A549 (cell line): ENCODE results near the gene GSE1. TPM values are rescaled to one million over a fixed set of nuclear protein-coding genes. Genes with fewer than 3 reads are reported as not detected.

Experiments
- ATAC-seq, 2 experiments: fragments of 200-7000 bp in 1 of 2; fragments of >200 bp in 1 of 2; cut with Nextera tagmentation in 1 of 2; cut with Tn5 transposase in 1 of 2; 3 replicates each; pipeline versions ENCODE4 v1.8.0 to v1.9.1; 2018 to 2020; ENCODE audit warnings: mild to moderate bottlenecking in 1 of 2, moderate library complexity in 1 of 2
- CTCF ChIA-PET: fragments of 300-600 bp; sonication (Branson Sonifier 250); formaldehyde crosslinking; extraction: SDS; loops from one replicate; lab custom pipeline; 2021; ENCODE audit warnings: antibody characterized with exemption, inconsistent platforms; lab: Yijun Ruan, JAX
- POLR2A ChIA-PET: fragments of 350-600 bp; formaldehyde crosslinking; extraction: SDS; loops from one replicate; lab custom pipeline; 2021; ENCODE audit warnings: antibody characterized with exemption, inconsistent platforms; lab: Yijun Ruan, JAX
- DNase-seq, 2 experiments: peaks; one replicate each; pipeline versions ENCODE4 v3.0.0 to v3.0.0-alpha.2; 2011 to 2016; ENCODE audit warnings: low read depth in 1 of 2, low spot score in 1 of 2
- FAIRE-seq: peaks from 2 replicates; lab custom pipeline; 2011; peaks lifted over from hg19 to GRCh38; lab: Jason Lieb, UNC
- H3K27ac ChIP-seq, 2 experiments: fragments of >200 bp; sonication (Bioruptor Twin); formaldehyde crosslinking; 3 replicates each; pipeline ENCODE4 v1.5.1; 2016 to 2017
- H3K4me1 ChIP-seq: fragments of >200 bp; sonication (Bioruptor Twin); formaldehyde crosslinking; 3 replicates; pipeline ENCODE4 v1.6.1; 2016
- H3K4me2 ChIP-seq: fragments of >200 bp; sonication (Bioruptor Twin); formaldehyde crosslinking; 3 replicates; pipeline ENCODE4 v1.6.1; 2016
- H3K4me3 ChIP-seq: fragments of >200 bp; sonication (Bioruptor Twin); formaldehyde crosslinking; 3 replicates; pipeline ENCODE4 v1.5.1; 2016
- H3K9me3 ChIP-seq: fragments of >200 bp; sonication (Bioruptor Twin); formaldehyde crosslinking; 3 replicates; pipeline ENCODE4 v1.6.1; 2016
- CBX2 ChIP-seq: fragments of 200-600 bp; sonication (generic); IDR thresholded peaks from 2 replicates; pipeline ENCODE4 v1.6.1; 2016; ENCODE audit warnings: low read depth, mild to moderate bottlenecking, borderline replicate concordance
- CBX8 ChIP-seq: fragments of 200-600 bp; sonication (generic); IDR thresholded peaks from 2 replicates; pipeline ENCODE4 v1.6.1; 2016
- CHD2 ChIP-seq: fragments of 150-350 bp; IDR thresholded peaks from 2 replicates; pipeline ENCODE4 v1.6.1; 2014; ENCODE audit warnings: low read length; ENCODE audit not compliant: partially characterized antibody
- CHD4 ChIP-seq: fragments of 200-600 bp; sonication (generic); IDR thresholded peaks from 2 replicates; pipeline ENCODE4 v1.6.1; 2016; ENCODE audit warnings: antibody characterized with exemption, mild to moderate bottlenecking, borderline replicate concordance
- EP300 ChIP-seq, 2 experiments: fragments of >200 bp; sonication (Bioruptor Twin); formaldehyde crosslinking; IDR thresholded peaks; 2 replicates in 1 of 2; 3 replicates in 1 of 2; pipeline ENCODE4 v1.6.1; 2016 to 2017
- HDAC2 ChIP-seq: fragments of 200-600 bp; sonication (generic); IDR thresholded peaks from 2 replicates; pipeline ENCODE4 v1.6.1; 2016
- HEYL ChIP-seq: fragments of 250-450 bp; sonication (Bioruptor Pico); IDR thresholded peaks from 2 replicates; pipeline ENCODE4 v1.8.0; 2021; ENCODE audit warnings: mild to moderate bottlenecking, moderate library complexity
- HOXB13 ChIP-seq: fragments of 250-450 bp; sonication (Bioruptor Pico); IDR thresholded peaks from 2 replicates; pipeline ENCODE4 v1.5.0; 2020; ENCODE audit warnings: low read depth, mild to moderate bottlenecking, moderate library complexity
- JUN ChIP-seq, 2 experiments: fragments of >200 bp; sonication (Bioruptor Twin); formaldehyde crosslinking; IDR thresholded peaks; 2 replicates in 1 of 2; 3 replicates in 1 of 2; pipeline ENCODE4 v1.6.1; 2016 to 2017
- JUNB ChIP-seq: fragments of >200 bp; sonication (Bioruptor Twin); formaldehyde crosslinking; IDR thresholded peaks from 2 replicates; pipeline ENCODE4 v1.6.1; 2016
- NFE2L2 ChIP-seq: fragments of 150-350 bp; conservative IDR thresholded peaks from 2 replicates; pipeline ENCODE4 v1.6.1; 2014; ENCODE audit warnings: low read length
- NPAS2 ChIP-seq: fragments of 250-450 bp; sonication (Bioruptor Pico); IDR thresholded peaks from 2 replicates; pipeline ENCODE4 v1.8.0; 2022; ENCODE audit warnings: mild to moderate bottlenecking, moderate library complexity, borderline replicate concordance
- RARB ChIP-seq: fragments of 250-450 bp; sonication (Bioruptor Pico); IDR thresholded peaks from 2 replicates; pipeline ENCODE4 v1.8.0; 2021; ENCODE audit warnings: mild to moderate bottlenecking, moderate library complexity
- RFX5 ChIP-seq: fragments of 450-650 bp; IDR thresholded peaks from 2 replicates; pipeline ENCODE4 v1.7.1; 2014; ENCODE audit warnings: antibody characterized with exemption, mild to moderate bottlenecking, moderate library complexity
- TFCP2L1 ChIP-seq: fragments of 250-450 bp; sonication (Bioruptor Pico); IDR thresholded peaks from 2 replicates; pipeline ENCODE4 v1.5.0; 2021; ENCODE audit warnings: mild to moderate bottlenecking
- ZFP36 ChIP-seq: fragments of 450-650 bp; IDR thresholded peaks from 2 replicates; pipeline ENCODE4 v1.6.1; 2014; ENCODE audit warnings: borderline replicate concordance; ENCODE audit not compliant: partially characterized antibody
- ZNF302 ChIP-seq: fragments of 250-450 bp; sonication (Bioruptor Pico); IDR thresholded peaks from 2 replicates; pipeline ENCODE4 v1.9.0; 2021; ENCODE audit warnings: inconsistent platforms, mild to moderate bottlenecking, moderate library complexity
- WGBS: methylation state at CpG from one replicate; pipeline ENCODE4 v1.1.6; 2017; ENCODE audit errors: missing lambda C conversion rate; 5-methylcytosine and 5-hydroxymethylcytosine counted together
- polyA plus RNA-seq, 4 experiments: library from polyadenylated mRNA; depleted of rRNA in 3 of 4; stranded (reverse); fragments of >200 nt; fragmentation: RNase III in 1 of 4; extraction: RNeasy Plus Mini Kit Qiagen cat#74134 plus additional on column Dnase treatment in 1 of 4; gene quantifications; 2 replicates in 3 of 4; 3 replicates in 1 of 4; pipeline ENCODE4 v1.2.3, GENCODE V29; 2011 to 2017
- TF ChIP-seq, protein P1 (sequence below): fragments of >200 bp; sonication (Bioruptor Twin); formaldehyde crosslinking; IDR thresholded peaks from 2 replicates; pipeline ENCODE4 v1.6.1; 2016
- TF ChIP-seq, protein P2 (sequence below): fragments of 250-450 bp; sonication (Bioruptor Pico); IDR thresholded peaks from 2 replicates; pipeline ENCODE4 v1.5.0; 2021; ENCODE audit warnings: mild to moderate bottlenecking, moderate library complexity, borderline replicate concordance
- TF ChIP-seq, protein P3 (sequence below): fragments of 150-350 bp; IDR thresholded peaks from 2 replicates; pipeline ENCODE4 v1.6.1; 2014; ENCODE audit warnings: low read depth, mild to moderate bottlenecking, low read length

Gene GSE1
- polyA plus RNA-seq, 2 of the 4 experiments (the other 2 are of a cell fraction) = 20.7 to 24.3 TPM

DNA sequence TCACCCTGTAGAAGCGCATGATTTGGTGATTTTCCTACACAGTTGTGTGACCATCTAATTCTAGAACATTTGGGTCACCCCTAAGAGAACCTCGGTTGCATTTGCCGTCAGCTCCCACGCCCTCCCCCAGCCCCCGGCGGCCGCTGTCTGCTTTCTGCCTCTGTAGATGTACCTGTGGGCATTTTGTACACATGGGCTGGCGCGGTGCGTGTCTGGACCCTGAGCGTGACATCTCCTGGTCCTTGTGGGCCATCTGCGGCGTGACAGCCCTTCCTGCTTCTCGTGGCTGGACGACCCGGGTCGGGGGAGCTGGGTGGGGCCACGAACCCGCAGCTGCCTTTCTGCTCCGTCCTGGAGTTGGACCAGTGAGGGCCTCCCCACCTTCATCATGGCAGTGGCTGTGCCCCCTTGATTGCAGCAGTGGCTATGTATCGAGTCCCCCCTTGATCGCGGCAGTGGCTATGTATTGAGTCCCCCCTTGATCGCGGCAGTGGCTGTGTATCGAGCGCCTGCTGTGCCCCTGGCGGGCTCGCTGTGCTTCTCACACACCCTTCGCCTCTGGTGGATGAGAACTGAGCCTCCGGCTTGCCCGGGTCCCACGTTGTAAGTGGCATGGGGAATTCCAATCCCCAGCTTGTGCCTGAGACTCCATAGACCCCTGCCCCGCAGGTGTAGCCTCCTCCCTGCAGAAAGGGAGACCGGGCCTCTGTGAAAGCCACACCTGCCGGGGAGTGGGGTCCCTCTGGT is 24.1 kb downstream of the GSE1 start:
- peaks cover 12% of the 10 kb centered on the region; the same call in 2 of the 3 replicates for H3K4me1 ChIP-seq
- POLR2A ChIA-PET = no interaction called here
- WGBS = 93% methylated on average over 21 of the region's 36 CpGs
- no peak for ATAC-seq
- H3K4me3 ChIP-seq = no peak overlapping the region
- CTCF ChIA-PET = interaction anchor here (0.9 to 6.9 kb wide), 7 partner anchors 21 to 340 kb away, joined by 3 to 50 read pairs (median 5); no protein-coding TSS in a partner anchor
- DNase-seq = no peak
- no peak overlapping the region for H3K27ac ChIP-seq
- FAIRE-seq = no peak
- no peak overlapping the region for H3K4me2 ChIP-seq
- TF ChIP-seq CHD2 = no peak
- no peak for TF ChIP-seq JUN (IDR thresholded peaks at IDR 0.05)
- no peak for TF ChIP-seq ZFP36
- no peak for TF ChIP-seq ZNF302 (CRISPR knock-in tag)
- no peak for TF ChIP-seq TFCP2L1 (CRISPR knock-in tag)
- TF ChIP-seq EP300 (IDR thresholded peaks at IDR 0.05) = no peak
- no peak for TF ChIP-seq HOXB13 (CRISPR knock-in tag)
- TF ChIP-seq HEYL = no peak
- no peak for TF ChIP-seq CBX2
- no peak for TF ChIP-seq CHD4
- no peak for TF ChIP-seq HDAC2
- TF ChIP-seq NFE2L2 = no peak
- no peak for TF ChIP-seq NPAS2 (CRISPR knock-in tag)
- TF ChIP-seq, all 56 proteins: peak for 0
- no peaks in the 10 kb centered on the region for H3K9me3 ChIP-seq

DNA sequence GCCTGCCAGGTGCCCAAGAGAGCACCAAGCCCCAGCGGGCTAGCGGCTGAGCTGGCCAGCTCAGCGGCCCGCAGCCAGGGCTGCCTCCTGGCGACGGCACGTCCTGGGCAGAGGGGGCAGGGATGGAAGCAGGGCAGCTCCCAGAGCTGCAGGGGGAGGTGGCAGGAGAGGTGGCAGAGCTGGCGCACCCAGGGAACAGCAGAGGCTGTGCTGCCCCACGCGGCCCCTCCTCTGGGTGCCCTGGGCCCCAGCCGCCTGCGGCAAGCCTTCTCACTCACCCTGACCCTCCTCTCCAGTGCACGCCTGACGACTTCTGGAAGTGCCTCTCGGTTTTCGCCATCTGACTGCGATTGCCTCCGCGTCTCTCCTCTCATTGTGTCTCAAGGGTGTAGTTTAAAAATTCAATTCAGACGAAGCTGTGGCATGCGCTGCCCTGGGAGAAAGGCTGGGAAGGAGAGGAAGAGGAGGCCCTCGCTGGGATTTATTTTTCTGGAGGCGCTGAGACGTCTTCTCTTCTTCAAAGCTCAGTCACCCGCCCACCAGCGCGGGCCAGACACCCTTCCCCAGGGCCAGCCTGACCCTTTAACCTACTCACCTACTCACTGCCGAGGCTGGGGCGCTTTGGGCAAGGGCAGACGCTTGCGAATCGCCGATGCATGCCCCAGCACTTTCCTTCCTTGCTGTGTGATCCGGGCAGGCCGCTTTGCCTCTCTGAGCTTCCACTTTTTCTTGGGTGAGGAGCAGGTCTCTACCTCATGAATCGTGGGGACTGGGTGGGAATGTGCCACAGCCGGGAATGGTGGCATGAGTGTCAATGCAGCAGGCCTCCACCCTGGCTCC is 24.9 kb downstream of the GSE1 start:
- TF ChIP-seq, protein P1, sequence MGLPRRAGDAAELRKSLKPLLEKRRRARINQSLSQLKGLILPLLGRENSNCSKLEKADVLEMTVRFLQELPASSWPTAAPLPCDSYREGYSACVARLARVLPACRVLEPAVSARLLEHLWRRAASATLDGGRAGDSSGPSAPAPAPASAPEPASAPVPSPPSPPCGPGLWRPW = no peak
- TF ChIP-seq CBX8 (no peak), JUNB (no peak), RARB (CRISPR knock-in tag) (no peak), RFX5 (no peak), CBX2 (no peak)
- TF ChIP-seq, protein P2, sequence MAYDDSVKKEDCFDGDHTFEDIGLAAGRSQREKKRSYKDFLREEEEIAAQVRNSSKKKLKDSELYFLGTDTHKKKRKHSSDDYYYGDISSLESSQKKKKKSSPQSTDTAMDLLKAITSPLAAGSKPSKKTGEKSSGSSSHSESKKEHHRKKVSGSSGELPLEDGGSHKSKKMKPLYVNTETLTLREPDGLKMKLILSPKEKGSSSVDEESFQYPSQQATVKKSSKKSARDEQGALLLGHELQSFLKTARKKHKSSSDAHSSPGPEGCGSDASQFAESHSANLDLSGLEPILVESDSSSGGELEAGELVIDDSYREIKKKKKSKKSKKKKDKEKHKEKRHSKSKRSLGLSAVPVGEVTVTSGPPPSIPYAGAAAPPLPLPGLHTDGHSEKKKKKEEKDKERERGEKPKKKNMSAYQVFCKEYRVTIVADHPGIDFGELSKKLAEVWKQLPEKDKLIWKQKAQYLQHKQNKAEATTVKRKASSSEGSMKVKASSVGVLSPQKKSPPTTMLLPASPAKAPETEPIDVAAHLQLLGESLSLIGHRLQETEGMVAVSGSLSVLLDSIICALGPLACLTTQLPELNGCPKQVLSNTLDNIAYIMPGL (CRISPR knock-in tag) = no peak
- TF ChIP-seq, protein P3, sequence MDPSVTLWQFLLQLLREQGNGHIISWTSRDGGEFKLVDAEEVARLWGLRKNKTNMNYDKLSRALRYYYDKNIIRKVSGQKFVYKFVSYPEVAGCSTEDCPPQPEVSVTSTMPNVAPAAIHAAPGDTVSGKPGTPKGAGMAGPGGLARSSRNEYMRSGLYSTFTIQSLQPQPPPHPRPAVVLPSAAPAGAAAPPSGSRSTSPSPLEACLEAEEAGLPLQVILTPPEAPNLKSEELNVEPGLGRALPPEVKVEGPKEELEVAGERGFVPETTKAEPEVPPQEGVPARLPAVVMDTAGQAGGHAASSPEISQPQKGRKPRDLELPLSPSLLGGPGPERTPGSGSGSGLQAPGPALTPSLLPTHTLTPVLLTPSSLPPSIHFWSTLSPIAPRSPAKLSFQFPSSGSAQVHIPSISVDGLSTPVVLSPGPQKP = no peak
- TF ChIP-seq, all 56 proteins: peak for 0
- POLR2A ChIA-PET = no interaction called here
- Histone ChIP-seq H3K4me2 (no peak overlapping the region), H3K27ac (no peak overlapping the region), H3K9me3 (no peaks in the 10 kb centered on the region), H3K4me1 (peaks cover 12% of the 10 kb centered on the region; the same call in 2 of the 3 replicates), H3K4me3 (no peak overlapping the region)
- DNase-seq (no peak), FAIRE-seq (no peak), ATAC-seq (no peak)
- CTCF ChIA-PET = interaction anchor here (1.1 to 6.9 kb wide), 2 partner anchors 22 to 27 kb away, joined by 5 to 50 read pairs; no protein-coding TSS in a partner anchor
- 91% methylated on average over 37 of the region's 37 CpGs for WGBS
